Choroid plexus epithelial cell (primary cell): ENCODE data around the gene MRTFB.
"Not testable (repeated sequence)": the region's sequence is repeated elsewhere in the genome, so short reads cannot be mapped to it uniquely, and the experiment has no call there.

Experiments used
- DNase-seq: peaks from one replicate; pipeline ENCODE4 v3.0.0-alpha.2; 2010; ENCODE audit warnings: low read depth
- H3K4me3 ChIP-seq: 2 replicates; pipeline ENCODE4 v1.5.1; 2011; ENCODE audit warnings: low read depth, mild to moderate bottlenecking, control low read depth, low read length, moderate library complexity
- CTCF ChIP-seq: conservative IDR thresholded peaks from 2 replicates; pipeline ENCODE4 v1.5.1; 2011; ENCODE audit warnings: low read depth, mild to moderate bottlenecking, control low read depth, inconsistent platforms, low read length, moderate library complexity

Gene MRTFB

DNA sequence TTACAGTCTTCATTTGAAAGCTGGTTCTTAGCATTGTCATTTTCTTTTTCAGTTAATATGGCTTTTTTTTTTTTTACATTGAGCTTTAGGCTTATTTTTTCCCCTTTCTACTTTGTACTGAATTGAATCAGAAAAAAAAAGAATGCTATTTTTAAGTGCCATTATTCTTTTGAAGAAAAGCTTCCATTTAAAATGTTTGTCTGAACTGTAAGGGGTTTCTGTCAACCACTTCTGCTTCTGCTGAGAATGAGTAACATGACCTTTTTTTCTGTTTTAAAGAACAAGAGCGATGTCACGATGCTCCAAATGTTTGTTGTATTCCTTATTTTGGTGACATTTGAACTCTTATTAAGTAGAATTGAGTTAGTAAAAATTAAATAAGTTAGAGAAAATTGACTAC is 50.0 kb downstream of the MRTFB start:
- no peak overlapping the region for H3K4me3 ChIP-seq
- TF ChIP-seq CTCF = no peak
- no peak for DNase-seq

- H3K4me3 ChIP-seq = no peak overlapping the region
- DNase-seq = no peak
- no peak for TF ChIP-seq CTCF
Measured at GRCh38 chr16:14121872-14122271, 50.8 kb downstream of the MRTFB start.

DNA sequence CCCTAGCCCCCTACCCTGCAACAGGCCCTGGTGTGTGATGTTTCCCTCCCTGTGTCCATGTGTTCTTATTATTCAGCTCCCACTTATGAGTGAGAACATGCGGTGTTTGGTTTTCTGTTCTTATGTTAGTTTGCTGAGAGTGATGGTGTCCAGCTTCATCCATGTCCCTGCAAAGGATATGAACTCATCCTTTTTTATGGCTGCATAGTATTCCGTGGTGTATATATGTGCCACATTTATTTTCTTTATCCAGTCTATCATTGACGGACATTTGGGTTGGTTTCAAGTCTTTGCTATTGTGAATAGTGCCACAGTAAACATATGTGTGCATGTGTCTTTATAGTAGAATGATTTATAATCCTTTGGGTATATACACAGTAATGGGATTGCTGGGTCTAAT is 51.3 kb downstream of the MRTFB start:
- not testable (repeated sequence) for H3K4me3 ChIP-seq, DNase-seq

DNA sequence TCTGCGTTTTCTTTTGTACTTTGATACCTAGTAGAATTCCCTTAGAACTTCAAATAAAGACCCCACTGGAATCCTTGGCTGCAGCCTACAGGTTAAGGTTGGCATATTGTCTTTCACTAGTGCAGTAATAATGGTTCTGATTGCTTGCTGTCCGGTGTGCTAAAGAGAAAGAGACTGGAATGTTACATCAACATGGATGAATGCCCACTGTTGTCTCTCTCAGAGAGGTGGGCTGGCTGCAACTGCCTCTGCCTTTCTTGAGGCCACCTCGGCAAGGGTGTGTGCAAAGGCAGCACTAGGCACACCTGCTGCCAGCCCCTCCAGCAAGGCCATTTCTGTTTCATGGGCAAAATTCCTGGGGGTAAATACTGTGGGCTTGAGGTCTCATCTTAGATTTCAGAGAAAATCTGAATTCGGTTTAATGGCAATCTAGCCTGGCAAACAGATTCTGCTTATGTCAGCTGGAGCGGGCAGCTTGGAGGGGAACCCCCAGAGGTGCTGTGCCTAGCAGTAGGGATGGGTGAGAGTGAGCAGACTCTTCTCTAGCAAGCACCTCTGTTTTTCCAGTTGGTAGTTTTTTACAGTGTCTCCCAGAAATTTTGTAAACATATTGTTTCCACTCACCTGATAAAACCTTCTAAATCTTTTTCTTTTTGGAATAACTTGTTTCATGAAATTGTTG is 54.0 kb downstream of the MRTFB start:
- no peak for TF ChIP-seq CTCF
- DNase-seq = no peak
- no peak overlapping the region for H3K4me3 ChIP-seq

DNA sequence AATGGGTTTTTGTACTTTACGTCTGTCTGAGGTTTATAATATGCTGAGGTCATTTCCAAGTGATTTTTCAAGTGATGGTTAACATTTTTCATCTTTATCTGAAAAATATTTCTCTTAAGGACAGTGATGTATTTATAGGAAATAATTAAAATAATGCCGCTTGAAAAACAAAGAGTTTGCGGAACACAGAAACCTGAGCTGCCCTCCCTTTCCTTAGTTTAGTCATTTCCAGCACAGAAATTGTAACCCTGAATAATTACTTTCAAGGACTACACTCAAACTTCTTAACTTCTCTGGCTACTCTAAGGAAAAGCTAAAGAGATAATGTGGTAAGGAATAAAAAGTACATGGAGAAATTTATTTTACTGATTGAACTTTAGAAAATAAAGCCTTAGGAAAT is 54.6 kb downstream of the MRTFB start:
- DNase-seq = no peak
- H3K4me3 ChIP-seq = no peak overlapping the region
- no peak for TF ChIP-seq CTCF

- DNase-seq = no peak
- H3K4me3 ChIP-seq = no peak overlapping the region
- no peak for TF ChIP-seq CTCF
Measured at GRCh38 chr16:14128097-14128496, 57.0 kb downstream of the MRTFB start.

GRCh38 chr16:14129502-14129901 is 58.4 kb downstream of the MRTFB start:
- no peak for DNase-seq
- TF ChIP-seq CTCF = no peak
- no peak overlapping the region for H3K4me3 ChIP-seq
